Measurements from ENCODE around the gene IAPP.
"Not testable (repeated sequence)": the region's sequence is repeated elsewhere in the genome, so short reads cannot be mapped to it uniquely, and the experiment has no call there.

IAPP gene

GRCh38 chr12:21372602-21373001 lies at the start of gene IAPP:
TSS of gene IAPP (plus strand) at chr12:21372902. CDS start at chr12:21373352, 450 bp downstream.
- no peak for DNase-seq

DNA sequence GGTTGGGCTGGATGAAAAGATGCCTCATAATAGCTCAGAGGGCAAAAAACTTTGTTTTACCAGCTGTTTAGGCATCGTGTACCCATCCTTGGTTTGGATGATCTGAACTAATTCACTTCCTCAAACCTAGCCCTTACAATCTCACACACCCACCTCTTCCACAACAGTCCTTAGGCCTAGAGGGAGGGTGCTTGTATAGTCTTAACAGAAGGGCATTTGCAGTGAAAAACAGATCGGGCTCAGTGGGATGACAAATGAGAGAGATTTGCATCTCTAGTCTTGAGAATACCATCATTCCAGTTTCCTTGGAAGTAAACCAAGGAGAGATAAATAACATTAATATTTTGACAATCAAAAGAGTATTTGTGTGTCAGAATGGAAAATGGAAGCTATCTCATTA lies 49.0 kb upstream of the IAPP start:
- no peak for DNase-seq

GRCh38 chr12:21324551-21324950 lies 48.2 kb upstream of the IAPP start:
- DNase-seq = no peak

GRCh38 chr12:21328578-21328977 lies 44.1 kb upstream of the IAPP start:
- no peak for DNase-seq

- no peak for DNase-seq
Observed at GRCh38 chr12:21330682-21331253, 41.9 kb upstream of the IAPP start.

DNA sequence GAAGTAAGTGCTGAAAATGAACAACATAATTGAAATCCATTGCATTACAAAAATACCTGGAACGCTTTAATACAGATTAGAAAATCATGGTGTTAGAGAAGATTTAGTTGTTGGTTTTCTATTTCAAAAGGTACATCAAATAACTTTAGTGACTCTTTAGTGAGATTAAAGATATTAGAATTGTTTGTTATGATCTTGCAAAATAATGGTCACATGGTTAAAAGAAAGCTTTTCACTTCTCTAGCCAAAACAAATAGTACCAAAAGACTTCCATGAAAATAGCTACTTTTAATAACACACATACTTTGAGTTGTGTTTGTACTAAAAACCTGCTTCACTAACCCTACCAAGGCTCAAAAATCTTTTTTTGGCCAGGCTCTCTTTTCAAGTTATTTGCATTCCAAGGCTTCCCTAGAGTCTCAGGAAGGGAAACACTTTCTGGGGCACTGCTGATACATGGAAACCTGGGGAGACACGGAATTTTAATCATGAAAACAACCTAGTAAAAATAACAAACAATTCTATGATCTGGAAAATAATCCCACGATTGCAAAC lies 37.9 kb upstream of the IAPP start, which contains the start of gene SLCO1A2:
SLCO1A2 (minus strand) TSS at position 147 of the 555 bp plus-strand sequence. CDS start 270 bp downstream, outside the sequence.
- DNase-seq = no peak

DNA sequence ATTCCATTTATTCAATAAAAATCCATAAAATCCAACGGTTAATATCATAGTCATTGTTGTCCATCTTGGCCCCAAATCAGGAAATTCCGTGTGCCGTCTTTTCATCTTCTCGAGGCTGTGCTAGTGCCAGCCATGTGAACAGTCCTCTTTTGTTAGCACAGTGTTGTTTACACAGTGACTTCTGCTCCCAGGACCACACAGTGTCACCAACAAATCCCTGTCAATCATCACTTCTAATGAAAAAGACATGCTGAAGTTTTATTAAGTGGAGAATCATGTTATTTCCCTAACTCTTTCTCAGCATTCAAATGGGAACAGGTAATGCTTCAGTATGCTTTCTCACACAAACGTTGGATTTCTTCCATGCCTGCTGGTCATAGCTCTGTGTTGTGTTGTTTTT lies 36.0 kb upstream of the IAPP start:
- no peak for DNase-seq

DNA sequence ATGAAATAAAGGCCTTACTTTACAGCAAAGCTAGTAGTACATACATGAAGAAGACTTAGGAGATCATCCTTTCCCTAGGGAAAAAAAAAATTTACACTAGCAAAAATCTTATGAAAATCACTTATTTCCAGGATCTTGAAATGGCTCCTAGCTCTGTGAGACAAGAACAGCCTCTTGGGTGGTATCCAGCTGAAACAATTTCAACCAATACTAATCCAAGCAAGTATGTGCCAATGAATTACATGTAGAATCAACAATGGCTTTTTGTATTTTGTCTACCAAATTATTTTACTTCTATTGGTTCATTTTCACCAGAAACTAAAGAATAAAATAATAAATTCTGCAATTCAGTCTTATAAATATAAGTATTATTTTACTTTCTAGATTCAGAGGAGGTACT lies 35.2 kb upstream of the IAPP start:
- DNase-seq = no peak

DNA sequence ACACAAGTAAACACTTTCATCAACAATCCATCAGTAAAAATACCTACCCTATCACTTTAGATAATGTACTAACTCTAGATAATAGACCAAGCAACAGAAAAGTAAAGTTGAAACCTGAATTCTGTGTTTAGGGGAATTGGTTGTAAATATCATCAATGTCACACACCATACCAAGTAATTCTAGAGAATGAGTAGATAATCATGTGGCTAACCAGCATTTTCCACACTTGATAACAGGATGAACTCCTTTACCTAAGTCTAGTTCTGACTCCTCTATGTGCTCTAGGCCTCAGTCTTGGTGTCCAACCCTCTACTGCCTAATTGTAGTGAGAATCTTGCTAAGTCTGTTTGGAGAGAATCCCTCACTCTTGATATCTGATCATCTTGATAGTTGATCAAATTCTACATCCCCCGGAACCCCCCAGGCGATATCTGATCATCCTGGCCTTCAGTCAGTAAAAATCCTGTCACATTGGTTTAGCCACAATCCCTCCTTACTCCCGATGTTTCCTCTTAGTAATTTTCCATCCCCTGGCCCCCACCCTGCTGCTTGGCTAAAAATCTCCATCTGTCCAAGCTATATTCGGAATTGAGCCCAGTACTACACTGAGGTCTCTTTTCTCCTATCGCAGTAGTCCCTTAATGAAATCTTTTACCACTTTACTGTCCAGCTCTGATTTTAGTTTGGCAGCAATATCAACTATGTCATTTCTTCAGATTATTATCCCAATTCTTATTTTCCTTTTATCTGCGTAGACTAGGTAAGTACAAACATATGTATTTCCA lies 34.5 kb upstream of the IAPP start:
- DNase-seq = no peak

DNA sequence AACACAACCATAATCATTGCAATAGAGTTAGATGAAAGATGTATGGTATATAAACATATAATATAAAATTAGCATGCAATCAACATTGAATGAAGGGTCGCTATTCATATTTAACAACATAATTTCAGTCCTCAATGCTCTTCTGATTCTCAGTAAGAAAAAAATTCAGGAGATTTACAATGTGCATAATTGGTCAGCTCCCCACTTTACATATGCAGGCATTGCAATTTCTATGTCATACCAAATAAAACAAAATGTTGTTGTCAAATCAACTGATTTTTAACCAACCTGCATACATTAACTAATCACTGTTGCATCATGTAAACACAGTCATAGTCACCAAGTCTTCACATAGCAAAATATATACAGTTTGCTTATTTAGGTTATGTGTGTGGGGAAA lies 32.8 kb upstream of the IAPP start:
- DNase-seq = no peak

GRCh38 chr12:21340403-21340802 lies 32.3 kb upstream of the IAPP start:
- no peak for DNase-seq

GRCh38 chr12:21341769-21342168 lies 30.9 kb upstream of the IAPP start:
- no peak for DNase-seq

- DNase-seq = no peak
Observed at GRCh38 chr12:21343636-21344035, 29.1 kb upstream of the IAPP start.

GRCh38 chr12:21346542-21347205 lies 26.0 kb upstream of the IAPP start:
- DNase-seq = no peak

GRCh38 chr12:21350975-21351374 lies 21.7 kb upstream of the IAPP start:
- DNase-seq = no peak

GRCh38 chr12:21353487-21353886 lies 19.2 kb upstream of the IAPP start:
- DNase-seq = no peak

- DNase-seq = no peak
Observed at GRCh38 chr12:21353948-21354347, 18.8 kb upstream of the IAPP start.

DNA sequence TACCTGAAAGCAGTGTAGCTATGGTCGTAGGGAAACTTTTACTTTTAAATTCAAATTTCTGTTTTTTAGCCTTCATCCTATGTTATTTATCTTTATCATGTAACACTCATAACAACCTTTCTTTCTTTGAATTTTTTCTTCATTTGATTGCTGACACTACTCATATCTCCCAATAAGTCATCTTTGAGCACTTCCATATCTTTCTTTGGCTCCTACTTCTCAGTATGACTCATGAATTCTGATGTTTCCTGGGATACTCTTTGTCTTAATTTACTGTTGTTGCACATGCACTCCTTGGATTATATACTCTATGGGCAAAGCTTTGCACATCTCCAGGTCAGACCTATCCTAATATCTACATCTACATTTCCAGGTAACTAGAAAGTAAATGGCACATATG lies 18.1 kb upstream of the IAPP start:
- DNase-seq = no peak

GRCh38 chr12:21360632-21361031 lies 12.1 kb upstream of the IAPP start:
- DNase-seq = not testable (repeated sequence)

DNA sequence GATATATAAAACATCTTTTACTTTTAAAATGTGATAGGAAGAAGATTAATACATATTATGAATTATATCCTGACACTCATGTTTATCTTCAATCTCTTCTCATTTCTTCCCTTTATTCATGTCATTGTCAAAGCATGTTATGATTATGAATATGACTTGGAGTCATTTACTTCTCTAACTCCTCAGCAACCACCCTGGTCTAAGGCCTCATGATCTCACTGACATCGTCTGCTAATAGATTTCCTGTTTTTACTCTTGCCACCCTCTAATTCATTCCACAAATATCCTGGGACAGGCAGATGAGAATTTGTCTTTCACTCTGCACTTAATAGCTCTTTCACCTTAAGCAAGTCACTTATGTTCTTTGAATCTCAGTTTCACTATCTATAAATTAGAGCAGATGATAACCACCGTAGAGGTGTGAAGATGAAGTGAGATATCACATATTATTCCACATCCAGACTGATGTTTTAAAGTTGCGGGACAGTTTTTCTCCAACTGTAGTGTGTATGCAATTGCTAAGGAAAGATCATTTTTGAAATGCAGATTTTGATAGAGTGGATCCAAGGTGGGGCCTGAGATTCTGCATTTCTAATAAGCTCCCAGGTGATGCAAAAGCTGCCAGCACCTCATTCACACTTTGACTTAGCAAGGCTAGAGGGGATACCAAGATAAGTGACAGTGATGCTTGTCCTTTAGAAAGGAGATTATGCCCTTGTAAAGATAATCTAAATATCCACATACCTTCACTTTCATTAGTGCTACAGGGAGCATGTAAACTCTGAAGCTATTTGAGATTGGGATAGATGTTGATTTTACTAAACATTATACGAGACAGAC lies 3.3 kb upstream of the IAPP start:
- no peak for DNase-seq

GRCh38 chr12:21370845-21371449 lies 1.8 kb upstream of the IAPP start:
- no peak for DNase-seq

GRCh38 chr12:21379218-21379617 lies 6.5 kb downstream of the IAPP start:
- no peak for DNase-seq

All from NCI-H524 treated with DMSO at 0.1 percent for 48 hours (cell line).